ENCODE measurements around the gene MRPS33. TPM values are rescaled to one million over a fixed set of nuclear protein-coding genes. Genes with fewer than 3 reads are reported as not detected.

The MRPS33 gene
- total RNA-seq: 48.6 and 50.8 TPM in 2 replicates
- long read RNA-seq, full-length matches to known transcripts: 11 of 14 reads
- long read RNA-seq, partial matches to known transcripts: 0 of 14 reads
- long read RNA-seq, other reads (novel, unspliced or antisense): 3 of 14 reads

DNA sequence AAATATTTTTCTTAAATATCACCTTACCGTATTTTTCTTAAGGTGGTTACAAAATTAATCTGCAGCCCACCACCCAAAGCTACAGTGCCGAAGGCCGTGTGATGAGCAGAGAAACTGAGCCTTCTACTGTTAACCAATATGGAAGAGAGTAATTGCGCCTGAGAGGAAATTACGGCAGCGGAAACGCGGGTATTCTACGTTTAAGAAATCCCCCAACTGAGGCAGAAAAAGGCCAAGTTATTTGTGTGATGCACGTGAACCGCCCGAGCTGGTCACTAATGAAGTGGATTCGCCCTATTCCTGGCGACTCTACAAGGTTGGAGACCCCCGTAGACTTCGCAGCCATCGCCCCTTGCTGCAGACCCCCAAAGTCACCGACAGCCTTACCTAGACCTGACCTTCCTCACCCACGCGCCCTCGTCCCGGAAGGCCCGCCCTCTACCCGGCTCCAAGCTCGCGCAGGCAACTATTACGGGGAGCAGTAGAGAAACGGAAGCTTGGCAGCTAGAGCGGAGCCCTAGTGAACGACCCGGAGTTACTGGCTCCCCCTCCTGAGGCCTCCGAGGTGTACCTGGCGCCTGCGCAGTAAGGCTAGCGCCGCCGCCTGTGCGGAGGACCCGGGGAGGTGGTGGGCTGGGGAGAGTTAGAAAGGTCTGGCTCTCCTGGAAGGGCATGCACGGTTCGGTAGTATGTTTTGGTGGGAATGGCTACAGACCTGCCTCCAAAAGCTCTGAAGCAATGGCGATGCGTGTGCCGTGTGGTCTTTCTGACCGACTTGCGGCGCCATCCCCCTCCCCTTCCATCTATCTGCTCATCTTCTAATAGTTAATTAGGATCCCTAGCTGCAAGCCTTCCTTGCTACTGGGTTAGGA lies at the start of gene MRPS33:
MRPS33 (minus strand) TSS at position 429 of the 872 bp plus-strand sequence. CDS start 4,319 bp downstream, outside the sequence.
- peak; percentile 89 for DNase-seq (ENCODE audit: low read depth, low spot score)
- TF ChIP-seq, protein P1, sequence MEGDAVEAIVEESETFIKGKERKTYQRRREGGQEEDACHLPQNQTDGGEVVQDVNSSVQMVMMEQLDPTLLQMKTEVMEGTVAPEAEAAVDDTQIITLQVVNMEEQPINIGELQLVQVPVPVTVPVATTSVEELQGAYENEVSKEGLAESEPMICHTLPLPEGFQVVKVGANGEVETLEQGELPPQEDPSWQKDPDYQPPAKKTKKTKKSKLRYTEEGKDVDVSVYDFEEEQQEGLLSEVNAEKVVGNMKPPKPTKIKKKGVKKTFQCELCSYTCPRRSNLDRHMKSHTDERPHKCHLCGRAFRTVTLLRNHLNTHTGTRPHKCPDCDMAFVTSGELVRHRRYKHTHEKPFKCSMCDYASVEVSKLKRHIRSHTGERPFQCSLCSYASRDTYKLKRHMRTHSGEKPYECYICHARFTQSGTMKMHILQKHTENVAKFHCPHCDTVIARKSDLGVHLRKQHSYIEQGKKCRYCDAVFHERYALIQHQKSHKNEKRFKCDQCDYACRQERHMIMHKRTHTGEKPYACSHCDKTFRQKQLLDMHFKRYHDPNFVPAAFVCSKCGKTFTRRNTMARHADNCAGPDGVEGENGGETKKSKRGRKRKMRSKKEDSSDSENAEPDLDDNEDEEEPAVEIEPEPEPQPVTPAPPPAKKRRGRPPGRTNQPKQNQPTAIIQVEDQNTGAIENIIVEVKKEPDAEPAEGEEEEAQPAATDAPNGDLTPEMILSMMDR (conservative IDR thresholded peaks at IDR 0.05): peak; percentile 67
- peaks cover 27% of the 10 kb centered on the region for H3K27me3 Mint-ChIP-seq (ENCODE audit: low read depth)
- peaks cover 3% of the 10 kb centered on the region for H3K36me3 Mint-ChIP-seq (ENCODE audit: low read depth)
- H3K9me3 Mint-ChIP-seq: peaks cover 6% of the 10 kb centered on the region
- H3K27ac Mint-ChIP-seq (ENCODE audit: unreplicated experiment): peak within 1 kb of the TSS; percentile 99
- peak within 1 kb of the TSS; percentile 100 for H3K4me3 Mint-ChIP-seq
- H3K4me1 Mint-ChIP-seq: peaks cover 27% of the 10 kb centered on the region

DNA sequence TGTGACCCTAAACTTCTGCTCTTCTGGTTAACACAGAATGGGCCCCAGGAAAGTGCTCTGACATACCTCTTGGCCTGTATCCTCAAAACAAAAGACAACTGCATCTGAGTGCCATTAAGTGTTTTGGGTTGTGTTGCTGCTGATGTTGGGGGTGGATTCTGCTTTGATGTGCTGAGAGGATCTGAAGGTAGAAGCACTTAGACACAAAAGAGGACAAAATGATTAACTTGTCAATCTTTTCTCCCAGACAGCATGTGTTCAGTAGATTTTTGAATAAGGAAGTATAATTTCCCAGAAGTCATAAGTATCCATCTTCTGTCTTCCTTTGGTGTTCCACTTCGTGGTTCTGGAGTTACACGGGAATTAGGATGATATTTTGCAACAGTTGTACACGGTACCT lies 43.0 kb upstream of the MRPS33 start:
- TF ChIP-seq, protein P1 (conservative IDR thresholded peaks at IDR 0.05): no peak
- no peaks in the 10 kb centered on the region for H3K9me3 Mint-ChIP-seq
- H3K4me1 Mint-ChIP-seq: peaks cover 7% of the 10 kb centered on the region
- DNase-seq (ENCODE audit: low read depth, low spot score): no peak
- H3K27ac Mint-ChIP-seq (ENCODE audit: unreplicated experiment): no peak overlapping the region
- no peak overlapping the region for H3K4me3 Mint-ChIP-seq
- no peaks in the 10 kb centered on the region for H3K27me3 Mint-ChIP-seq (ENCODE audit: low read depth)
- no peaks in the 10 kb centered on the region for H3K36me3 Mint-ChIP-seq (ENCODE audit: low read depth)

DNA sequence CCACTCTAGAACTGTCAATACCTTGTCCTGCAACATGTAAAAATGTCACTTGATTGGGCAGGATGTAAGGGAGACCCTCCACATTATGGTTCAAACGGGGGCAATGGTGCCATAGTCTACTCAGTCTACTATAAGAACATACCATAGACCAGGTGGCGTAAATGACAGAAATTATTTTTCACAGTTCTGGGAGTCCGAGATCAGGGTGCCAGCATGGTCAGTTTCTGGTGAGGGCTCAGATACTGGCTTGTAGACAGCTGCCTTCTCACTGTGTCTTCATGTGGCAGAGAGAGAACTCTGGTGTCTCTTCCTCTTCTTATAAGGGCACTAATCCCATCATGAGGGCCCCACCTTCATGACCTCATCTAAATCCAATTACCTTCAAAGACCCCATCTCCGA lies 40.4 kb upstream of the MRPS33 start:
- Mint-ChIP-seq H3K4me1 (peaks cover 7% of the 10 kb centered on the region), H3K36me3 (ENCODE audit: low read depth) (no peaks in the 10 kb centered on the region), H3K27ac (ENCODE audit: unreplicated experiment) (no peak overlapping the region), H3K27me3 (ENCODE audit: low read depth) (no peaks in the 10 kb centered on the region), H3K4me3 (no peak overlapping the region), H3K9me3 (no peaks in the 10 kb centered on the region)
- TF ChIP-seq, protein P1 (conservative IDR thresholded peaks at IDR 0.05): no peak
- no peak for DNase-seq (ENCODE audit: low read depth, low spot score)

DNA sequence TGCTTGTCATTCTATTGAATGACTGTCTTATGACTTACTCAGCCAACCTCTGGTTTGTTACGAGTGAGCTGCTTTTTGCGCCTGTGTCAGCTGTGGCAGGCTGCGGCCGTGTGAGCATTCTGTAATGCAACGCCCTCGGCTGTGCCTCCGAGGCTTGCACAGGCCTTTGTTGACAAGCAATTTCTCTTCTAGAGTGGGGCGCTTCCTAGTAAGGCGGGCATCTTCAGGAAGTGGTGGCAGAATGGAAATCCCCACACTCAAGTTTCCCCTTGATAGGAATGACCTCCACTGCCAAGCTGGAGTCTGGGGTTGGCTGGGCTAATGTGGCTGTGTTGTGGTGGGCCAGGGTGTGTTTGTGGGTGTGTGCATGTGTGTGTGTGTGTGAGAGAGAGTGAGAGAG lies 38.9 kb upstream of the MRPS33 start:
- H3K9me3 Mint-ChIP-seq: no peaks in the 10 kb centered on the region
- H3K27ac Mint-ChIP-seq (ENCODE audit: unreplicated experiment): no peak overlapping the region
- H3K4me1 Mint-ChIP-seq: peaks cover 7% of the 10 kb centered on the region
- H3K27me3 Mint-ChIP-seq (ENCODE audit: low read depth): no peaks in the 10 kb centered on the region
- H3K36me3 Mint-ChIP-seq (ENCODE audit: low read depth): no peaks in the 10 kb centered on the region
- TF ChIP-seq, protein P1 (conservative IDR thresholded peaks at IDR 0.05): no peak
- no peak for DNase-seq (ENCODE audit: low read depth, low spot score)
- no peak overlapping the region for H3K4me3 Mint-ChIP-seq

DNA sequence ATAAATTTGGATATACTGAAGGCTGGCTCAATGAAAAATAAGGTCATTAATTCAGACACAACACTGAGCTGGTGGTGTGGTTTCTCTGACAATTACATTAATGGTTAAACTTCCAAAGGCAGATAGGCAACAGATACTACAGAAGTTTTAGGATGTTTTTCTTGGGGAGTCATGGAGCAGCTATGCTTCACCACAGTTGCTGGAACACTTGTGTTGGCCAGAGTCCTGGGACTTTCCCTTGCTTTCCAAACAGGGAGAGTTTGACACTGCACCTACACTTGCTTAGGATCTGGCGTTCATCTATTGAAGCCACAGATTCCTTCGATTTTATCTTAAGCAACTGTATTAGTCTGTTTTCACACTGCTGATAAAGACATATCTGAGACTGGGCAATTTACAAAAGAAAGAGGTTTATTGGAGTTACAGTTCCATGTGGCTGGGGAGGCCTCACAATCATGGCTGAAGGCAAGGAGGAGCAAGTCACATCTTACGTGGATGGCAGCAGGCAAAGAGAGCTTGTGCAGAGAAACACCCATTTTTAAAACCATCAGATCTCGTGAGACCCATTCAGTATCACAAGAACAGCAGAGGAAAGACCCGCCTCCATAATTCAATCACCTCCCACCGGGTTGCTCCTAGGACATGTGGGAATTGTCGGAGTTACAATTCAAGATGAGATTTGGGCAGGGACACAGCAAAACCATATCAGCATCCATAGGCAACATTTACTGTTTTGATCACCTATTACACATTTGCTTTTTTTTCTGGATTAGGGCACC lies 31.3 kb upstream of the MRPS33 start:
- no peak overlapping the region for H3K4me3 Mint-ChIP-seq
- no peaks in the 10 kb centered on the region for H3K27me3 Mint-ChIP-seq (ENCODE audit: low read depth)
- DNase-seq (ENCODE audit: low read depth, low spot score): no peak
- H3K4me1 Mint-ChIP-seq: peaks cover 3% of the 10 kb centered on the region
- no peak overlapping the region for H3K27ac Mint-ChIP-seq (ENCODE audit: unreplicated experiment)
- H3K9me3 Mint-ChIP-seq: no peaks in the 10 kb centered on the region
- TF ChIP-seq, protein P1 (conservative IDR thresholded peaks at IDR 0.05): no peak
- H3K36me3 Mint-ChIP-seq (ENCODE audit: low read depth): no peaks in the 10 kb centered on the region

All from neural crest cell (in vitro differentiated cells).